HEK293T (cell line): ENCODE measurements around the gene ITPKC.
A peak's percentile ranks its signal among the peaks of the same experiment; 100 is the strongest.
"Not testable (repeated sequence)": the region's sequence is repeated elsewhere in the genome, so short reads cannot be mapped to it uniquely, and the experiment has no call there.

Experiments used
- CTCF ChIA-PET: fragments of 350-600 bp; formaldehyde crosslinking; extraction: SDS; loops from one replicate; lab custom pipeline; 2021; ENCODE audit warnings: antibody characterized with exemption, inconsistent platforms; lab: Yijun Ruan, JAX
- POLR2A ChIA-PET: fragments of 350-600 bp; formaldehyde crosslinking; extraction: SDS; loops from one replicate; lab custom pipeline; 2020; ENCODE audit warnings: antibody characterized with exemption, inconsistent platforms; lab: Yijun Ruan, JAX
- DNase-seq: peaks from one replicate; pipeline ENCODE4 v3.0.0; 2012; ENCODE audit warnings: mixed read lengths; ENCODE audit errors: extremely low spot score
- ARNT ChIP-seq: fragments of 450-650 bp; IDR thresholded peaks from 2 replicates; pipeline ENCODE4 v1.6.1; 2017; ENCODE audit warnings: mild to moderate bottlenecking
- CTBP1 ChIP-seq: fragments of 450-650 bp; IDR thresholded peaks from 2 replicates; pipeline ENCODE4 v1.6.1; 2016; ENCODE audit warnings: borderline replicate concordance
- ELF4 ChIP-seq: fragments of 450-650 bp; IDR thresholded peaks from 2 replicates; pipeline ENCODE4 v1.6.1; 2017; ENCODE audit warnings: antibody characterized with exemption
- FOXA1 ChIP-seq: fragments of 450-650 bp; IDR thresholded peaks from 2 replicates; pipeline ENCODE4 v1.6.1; 2016; ENCODE audit warnings: mild to moderate bottlenecking
- FOXK2 ChIP-seq: fragments of 450-650 bp; IDR thresholded peaks from 2 replicates; pipeline ENCODE4 v1.6.1; 2016; ENCODE audit warnings: mild to moderate bottlenecking
- HDGF ChIP-seq: fragments of 450-650 bp; IDR thresholded peaks from 2 replicates; pipeline ENCODE4 v1.6.1; 2017; ENCODE audit warnings: antibody characterized with exemption, borderline replicate concordance
- L3MBTL2 ChIP-seq: fragments of 450-650 bp; conservative IDR thresholded peaks from 2 replicates; pipeline ENCODE4 v1.6.1; 2016; ENCODE audit warnings: mild to moderate bottlenecking
- LEF1 ChIP-seq: fragments of 450-650 bp; IDR thresholded peaks from 2 replicates; pipeline ENCODE4 v1.6.1; 2017; ENCODE audit warnings: mild to moderate bottlenecking, borderline replicate concordance
- NFRKB ChIP-seq: fragments of 450-650 bp; IDR thresholded peaks from 2 replicates; pipeline ENCODE4 v1.6.1; 2016; ENCODE audit warnings: mild to moderate bottlenecking, moderate library complexity
- SP1 ChIP-seq: fragments of 450-650 bp; IDR thresholded peaks from 2 replicates; pipeline ENCODE4 v1.6.1; 2017
- SUZ12 ChIP-seq: fragments of 450-650 bp; IDR thresholded peaks from 2 replicates; pipeline ENCODE4 v1.6.1; 2016; ENCODE audit warnings: mild to moderate bottlenecking
- TARDBP ChIP-seq: fragments of 450-650 bp; IDR thresholded peaks from 2 replicates; pipeline ENCODE4 v1.6.1; 2016
- ZNF384 ChIP-seq: fragments of 450-650 bp; IDR thresholded peaks from 2 replicates; pipeline ENCODE4 v1.6.1; 2016
- TF ChIP-seq, protein P1 (sequence below): fragments of 450-650 bp; IDR thresholded peaks from 2 replicates; pipeline ENCODE4 v1.6.1; 2016

Gene ITPKC

DNA sequence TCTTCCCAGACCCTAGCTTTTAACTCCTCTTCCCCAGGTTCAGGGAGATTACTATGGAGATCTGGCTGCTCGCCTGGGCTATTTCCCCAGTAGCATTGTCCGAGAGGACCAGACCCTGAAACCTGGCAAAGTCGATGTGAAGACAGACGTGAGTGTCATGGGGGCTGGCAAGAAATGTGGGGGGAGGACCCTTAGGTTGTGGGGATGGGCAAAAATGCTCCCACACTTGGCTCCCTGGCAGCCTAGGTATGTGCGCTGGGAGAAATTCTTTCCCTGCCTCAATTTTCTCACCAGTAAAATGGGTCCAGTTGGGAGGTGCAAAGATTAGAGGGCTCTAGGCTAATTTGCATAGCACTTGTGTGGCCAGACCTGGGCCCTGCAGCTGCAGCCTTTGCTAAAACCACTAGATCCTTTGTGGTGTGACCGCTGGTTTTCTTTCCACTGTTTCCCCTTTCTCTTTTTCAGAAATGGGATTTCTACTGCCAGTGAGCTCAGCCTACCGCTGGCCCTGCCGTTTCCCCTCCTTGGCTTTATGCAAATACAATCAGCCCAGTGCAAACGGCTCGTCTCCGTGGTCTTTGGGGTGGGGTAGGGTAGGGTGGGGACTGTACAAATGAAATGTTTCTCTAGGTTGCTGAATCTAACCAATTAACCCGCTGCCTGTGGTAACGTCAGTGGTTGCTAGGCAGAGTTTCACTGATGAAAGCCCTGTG is 60.2 kb downstream of the ITPKC start:
- DNase-seq = peak; percentile 84
- CTCF ChIA-PET = interaction anchor here (0.7 to 1.7 kb wide), 3 partner anchors 21 to 174 kb away, joined by 3 to 17 read pairs (median 3); partner anchors contain the start of gene EGLN2
- POLR2A ChIA-PET = interaction anchor here (1.0 to 3.6 kb wide), 7 partner anchors 9 to 114 kb away, joined by 3 to 55 read pairs (median 8); partner anchors contain the start of genes ACTMAP, EGLN2 and SNRPA
- TF ChIP-seq SUZ12 (no peak), ELF4 (no peak), HDGF (no peak), CTBP1 (no peak), FOXK2 (no peak)

DNA sequence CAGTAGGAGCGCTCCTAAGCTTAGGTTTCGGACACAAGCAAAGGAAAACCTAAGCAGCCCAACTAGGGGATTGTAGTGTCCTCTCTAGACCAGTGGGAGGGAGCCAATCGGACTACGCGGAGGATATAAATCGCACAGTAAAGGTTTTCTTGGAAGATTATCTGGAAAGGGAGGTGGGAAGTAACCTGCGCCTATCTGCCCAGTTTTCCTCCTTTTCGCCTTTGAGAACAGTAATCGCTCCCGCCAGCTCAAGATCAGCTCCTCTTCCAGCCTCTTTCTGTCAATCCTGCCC is 60.7 kb downstream of the ITPKC start:
- TF ChIP-seq TARDBP (no peak), ELF4 (no peak), SP1 (no peak), NFRKB (no peak), ARNT (no peak)
- ChIA-PET CTCF (interaction anchor here (1.3 to 1.7 kb wide), 3 partner anchors 21 to 29 kb away, joined by 3 to 17 read pairs (median 4); partner anchors contain the start of gene EGLN2), POLR2A (interaction anchor here (1.0 to 3.6 kb wide), 7 partner anchors 9 to 114 kb away, joined by 3 to 55 read pairs (median 8); partner anchors contain the start of genes ACTMAP, EGLN2 and SNRPA)
- DNase-seq = no peak

DNA sequence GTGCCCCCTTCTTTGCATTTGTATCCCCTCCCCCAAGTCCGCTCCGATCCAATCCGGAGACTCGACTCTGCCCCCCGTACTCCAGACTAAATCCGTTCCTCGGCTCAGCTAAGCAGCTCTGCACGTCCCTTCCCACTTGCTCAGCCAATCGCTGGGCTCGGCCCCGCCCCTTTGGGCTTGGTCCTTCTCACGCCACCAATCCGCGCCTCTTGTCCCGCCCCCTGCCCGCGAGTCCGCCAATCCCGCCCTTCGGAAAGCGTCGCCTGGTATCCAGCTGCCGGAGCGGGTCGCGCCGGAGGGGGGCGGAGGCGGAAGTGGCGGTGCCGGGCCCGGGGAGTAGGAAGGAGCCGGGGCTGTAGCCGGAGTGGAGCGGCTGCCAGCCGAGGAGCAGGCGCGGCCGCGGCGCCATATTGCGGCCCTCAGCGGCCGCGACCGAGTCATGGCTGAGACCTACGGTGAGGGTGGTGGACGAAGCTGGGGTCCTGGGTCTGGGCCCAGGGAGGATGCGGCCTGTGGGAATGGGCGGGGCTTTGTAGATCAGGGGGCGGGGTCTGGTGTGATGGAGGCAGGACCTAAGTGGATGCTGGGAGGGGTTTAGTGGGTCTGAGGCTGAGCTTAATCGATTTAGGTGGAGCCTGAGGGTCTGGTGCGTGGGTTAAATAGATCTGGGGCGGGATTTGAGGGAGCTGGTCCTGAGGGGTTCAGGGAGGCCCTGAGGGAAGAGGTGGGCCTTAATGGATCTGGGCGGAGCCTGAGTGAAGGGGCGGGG is 61.2 kb downstream of the ITPKC start, which contains the start of gene RAB4B:
Gene RAB4B, plus strand, starts transcription at position 311 of the 769 bp plus-strand sequence. Its CDS starts 129 bp downstream, at position 440.
- TF ChIP-seq ZNF384 (no peak), HDGF (0 out of 2 replicates have a peak, but pooled peaks have one; percentile 93), SP1 (peak; percentile 84), FOXA1 (no peak), NFRKB (no peak), ELF4 (peak; percentile 90)
- TF ChIP-seq, protein P1, sequence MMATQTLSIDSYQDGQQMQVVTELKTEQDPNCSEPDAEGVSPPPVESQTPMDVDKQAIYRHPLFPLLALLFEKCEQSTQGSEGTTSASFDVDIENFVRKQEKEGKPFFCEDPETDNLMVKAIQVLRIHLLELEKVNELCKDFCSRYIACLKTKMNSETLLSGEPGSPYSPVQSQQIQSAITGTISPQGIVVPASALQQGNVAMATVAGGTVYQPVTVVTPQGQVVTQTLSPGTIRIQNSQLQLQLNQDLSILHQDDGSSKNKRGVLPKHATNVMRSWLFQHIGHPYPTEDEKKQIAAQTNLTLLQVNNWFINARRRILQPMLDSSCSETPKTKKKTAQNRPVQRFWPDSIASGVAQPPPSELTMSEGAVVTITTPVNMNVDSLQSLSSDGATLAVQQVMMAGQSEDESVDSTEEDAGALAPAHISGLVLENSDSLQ = peak; percentile 89
- peak; percentile 95 for DNase-seq
- CTCF ChIA-PET = interaction anchor here (1.3 to 1.7 kb wide), 3 partner anchors 20 to 29 kb away, joined by 3 to 17 read pairs (median 4); partner anchors contain the start of gene EGLN2
- POLR2A ChIA-PET = interaction anchor here (1.0 to 3.6 kb wide), 9 partner anchors 8 to 486 kb away, joined by 3 to 55 read pairs (median 5); partner anchors contain the start of genes ACTMAP, COQ8B, EGLN2 and HNRNPUL1

DNA sequence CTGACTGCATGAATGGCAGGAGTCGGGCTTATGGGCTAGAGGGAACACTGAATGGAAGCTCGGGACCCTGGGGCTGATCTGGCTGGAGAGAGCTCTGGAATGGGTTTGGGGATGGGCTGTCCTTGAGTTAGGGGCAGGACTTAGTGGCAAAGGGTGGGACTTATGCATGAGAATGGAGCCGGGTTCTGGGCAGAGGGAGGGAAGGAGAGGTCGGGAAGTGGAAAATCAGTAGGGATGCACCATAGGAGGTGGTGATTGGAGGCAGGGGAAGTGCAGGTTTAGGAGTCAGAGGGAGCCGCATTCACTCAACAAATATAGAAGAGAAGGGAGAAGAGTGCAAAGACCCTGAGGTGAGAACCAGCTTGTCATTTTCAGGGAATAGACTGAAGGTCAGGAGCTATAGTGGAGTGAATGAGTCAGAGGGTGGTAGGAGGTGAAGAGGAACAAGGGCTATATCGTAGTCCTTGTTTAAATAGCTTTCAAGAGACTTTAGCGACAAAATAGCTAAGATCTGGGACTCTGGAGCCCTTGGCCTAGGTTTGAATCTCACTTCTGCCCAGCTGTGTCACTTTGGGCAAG is 61.9 kb downstream of the ITPKC start:
- no peak for TF ChIP-seq SP1
- TF ChIP-seq, protein P1 = peak; percentile 95
- CTCF ChIA-PET = interaction anchor here (1.3 to 1.7 kb wide), 2 partner anchors 19 to 28 kb away, joined by 4 to 17 read pairs; partner anchors contain the start of gene EGLN2
- POLR2A ChIA-PET = interaction anchor here (1.0 to 3.6 kb wide), 8 partner anchors 8 to 485 kb away, joined by 3 to 55 read pairs (median 5); partner anchors contain the start of genes ACTMAP, COQ8B, EGLN2 and HNRNPUL1
- no peak for DNase-seq

DNA sequence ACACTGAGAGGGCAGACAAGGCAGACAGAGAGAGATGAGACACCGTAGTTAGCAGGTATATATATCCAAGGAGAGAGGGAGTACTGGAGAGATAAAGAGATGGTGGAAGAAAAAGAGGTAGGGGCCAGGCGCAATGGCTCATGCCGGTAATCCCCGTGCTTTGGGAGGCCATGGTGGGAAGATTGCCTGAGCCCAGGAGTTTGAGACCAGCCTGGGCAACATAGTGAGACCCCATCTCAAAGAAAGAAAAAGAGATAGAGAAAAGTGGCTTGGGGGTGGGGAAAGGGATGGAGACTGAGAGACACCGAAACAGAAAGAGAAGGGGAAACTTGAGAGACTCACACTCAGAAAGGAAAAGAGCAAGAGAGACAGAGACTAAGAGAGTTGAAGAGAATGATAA is 63.7 kb downstream of the ITPKC start:
- ChIA-PET POLR2A (interaction anchor here (1.4 kb wide), 1 partner anchor 30 kb away, joined by 3 read pairs; the partner anchor contains the start of gene ACTMAP), CTCF (no interaction called here)
- TF ChIP-seq NFRKB (no peak), ARNT (no peak), LEF1 (no peak), HDGF (no peak)
- no peak for DNase-seq

DNA sequence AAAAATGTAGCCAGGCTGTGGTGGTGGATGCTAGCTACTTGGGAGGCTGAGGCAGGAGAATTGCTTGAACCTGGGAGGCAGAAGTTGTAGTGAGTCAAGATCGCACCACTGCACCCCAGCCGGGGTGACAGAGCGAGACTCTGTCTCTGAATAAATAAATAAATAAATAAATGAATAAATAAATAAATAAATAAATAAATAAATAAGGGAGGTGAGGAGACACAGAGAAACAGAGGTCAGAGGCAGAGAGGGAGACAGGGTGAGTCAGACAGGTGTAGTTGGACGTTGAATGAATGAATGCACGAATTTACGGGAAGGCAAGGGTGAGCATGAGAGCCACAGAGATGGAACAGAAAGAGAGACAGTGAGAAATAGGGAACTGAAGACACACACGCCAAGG is 64.2 kb downstream of the ITPKC start:
- POLR2A ChIA-PET = interaction anchor here (1.4 kb wide), 1 partner anchor 31 kb away, joined by 3 read pairs; the partner anchor contains the start of gene ACTMAP
- DNase-seq = no peak
- no peak for TF ChIP-seq LEF1
- no peak for TF ChIP-seq FOXA1
- no peak for TF ChIP-seq ARNT
- no peak for TF ChIP-seq FOXK2
- no peak for TF ChIP-seq NFRKB
- no peak for TF ChIP-seq ZNF384
- TF ChIP-seq L3MBTL2 = no peak
- no peak for TF ChIP-seq HDGF
- no peak for TF ChIP-seq TARDBP
- CTCF ChIA-PET = no interaction called here

DNA sequence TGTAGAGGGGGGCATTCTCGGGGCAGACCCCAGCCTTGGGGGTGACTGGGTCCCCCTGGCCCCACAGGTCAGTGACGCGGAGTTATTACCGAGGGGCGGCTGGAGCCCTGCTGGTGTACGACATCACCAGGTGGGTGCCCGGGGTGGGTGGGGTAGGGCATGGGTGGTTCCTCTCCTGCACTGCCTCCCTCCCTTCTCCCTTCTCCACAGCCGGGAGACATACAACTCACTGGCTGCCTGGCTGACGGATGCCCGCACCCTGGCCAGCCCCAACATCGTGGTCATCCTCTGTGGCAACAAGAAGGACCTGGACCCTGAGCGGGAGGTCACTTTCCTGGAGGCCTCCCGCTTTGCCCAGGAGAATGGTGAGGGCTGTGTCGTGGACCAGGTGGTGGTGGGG is 66.8 kb downstream of the ITPKC start:
- CTCF ChIA-PET = no interaction called here
- no peak for DNase-seq
- POLR2A ChIA-PET = no interaction called here
- TF ChIP-seq FOXK2 (no peak), ZNF384 (no peak), SP1 (no peak)

DNA sequence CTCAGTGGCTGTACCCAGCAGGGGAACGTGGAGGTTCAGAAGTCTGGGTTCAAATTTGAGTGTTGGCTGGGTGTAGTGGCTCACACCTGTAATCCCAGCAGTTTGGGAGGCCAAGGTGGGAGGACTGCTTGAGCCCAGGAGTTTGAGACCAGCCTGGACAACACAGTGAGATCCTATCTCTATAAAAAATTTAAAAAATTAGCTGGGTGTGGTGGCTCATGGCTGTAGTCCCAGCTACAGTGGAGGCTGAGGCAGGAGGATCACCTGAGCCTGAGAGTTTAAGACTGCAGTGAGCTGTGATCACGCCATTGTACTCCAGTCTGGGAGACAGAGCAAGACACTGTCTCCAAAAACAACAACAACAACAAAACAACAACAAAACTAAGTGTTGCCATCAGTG is 67.2 kb downstream of the ITPKC start:
- DNase-seq, POLR2A ChIA-PET, CTCF ChIA-PET: not testable (repeated sequence)
